Measurements from ENCODE around the gene ERCC2.
A peak's percentile ranks its signal among the peaks of the same experiment; 100 is the strongest.

Gene ERCC2

GRCh38 chr19:45307361-45307760, 63.0 kb downstream of the ERCC2 start:
- Mint-ChIP-seq H3K4me1 (no peaks in the 10 kb centered on the region), H3K9me3 (no peaks in the 10 kb centered on the region), H3K27me3 (no peaks in the 10 kb centered on the region), H3K4me3 (no peak overlapping the region), H3K36me3 (no peaks in the 10 kb centered on the region), H3K27ac (no peak overlapping the region)

GRCh38 chr19:45306518-45307027, 63.8 kb downstream of the ERCC2 start:
- Mint-ChIP-seq H3K4me3 (no peak overlapping the region), H3K27me3 (no peaks in the 10 kb centered on the region), H3K36me3 (peaks cover 3% of the 10 kb centered on the region), H3K4me1 (no peaks in the 10 kb centered on the region), H3K27ac (peak overlapping the region; percentile 35), H3K9me3 (no peaks in the 10 kb centered on the region)

- no peaks in the 10 kb centered on the region for H3K9me3 Mint-ChIP-seq
- H3K36me3 Mint-ChIP-seq, result peaks cover 3% of the 10 kb centered on the region
- H3K4me3 Mint-ChIP-seq, result no peak overlapping the region
- no peaks in the 10 kb centered on the region for H3K27me3 Mint-ChIP-seq
- no peaks in the 10 kb centered on the region for H3K4me1 Mint-ChIP-seq
- H3K27ac Mint-ChIP-seq, result no peak overlapping the region
Observed at GRCh38 chr19:45306040-45306439, 64.3 kb downstream of the ERCC2 start.

- no peaks in the 10 kb centered on the region for H3K9me3 Mint-ChIP-seq
- no peaks in the 10 kb centered on the region for H3K27me3 Mint-ChIP-seq
- H3K27ac Mint-ChIP-seq, result no peak overlapping the region
- H3K4me3 Mint-ChIP-seq, result no peak overlapping the region
- no peaks in the 10 kb centered on the region for H3K4me1 Mint-ChIP-seq
- peaks cover 3% of the 10 kb centered on the region for H3K36me3 Mint-ChIP-seq
Observed at GRCh38 chr19:45305421-45305820, 65.0 kb downstream of the ERCC2 start.

- H3K27ac Mint-ChIP-seq, result no peak overlapping the region
- H3K36me3 Mint-ChIP-seq, result peaks cover 4% of the 10 kb centered on the region
- no peak overlapping the region for H3K4me3 Mint-ChIP-seq
- no peaks in the 10 kb centered on the region for H3K27me3 Mint-ChIP-seq
- no peaks in the 10 kb centered on the region for H3K9me3 Mint-ChIP-seq
- no peaks in the 10 kb centered on the region for H3K4me1 Mint-ChIP-seq
Observed at GRCh38 chr19:45305007-45305406, 65.4 kb downstream of the ERCC2 start.

GRCh38 chr19:45304141-45304926, 66.0 kb downstream of the ERCC2 start:
- Mint-ChIP-seq H3K4me1 (no peaks in the 10 kb centered on the region), H3K4me3 (no peak overlapping the region), H3K27me3 (no peaks in the 10 kb centered on the region), H3K36me3 (peaks cover 6% of the 10 kb centered on the region), H3K9me3 (no peaks in the 10 kb centered on the region), H3K27ac (no peak overlapping the region)

- no peak overlapping the region for H3K27ac Mint-ChIP-seq
- no peak overlapping the region for H3K4me3 Mint-ChIP-seq
- H3K27me3 Mint-ChIP-seq, result no peaks in the 10 kb centered on the region
- peaks cover 7% of the 10 kb centered on the region for H3K36me3 Mint-ChIP-seq
- H3K4me1 Mint-ChIP-seq, result no peaks in the 10 kb centered on the region
- H3K9me3 Mint-ChIP-seq, result no peaks in the 10 kb centered on the region
Observed at GRCh38 chr19:45303269-45304060, 66.9 kb downstream of the ERCC2 start.

GRCh38 chr19:45302416-45302815, 68.0 kb downstream of the ERCC2 start:
- Mint-ChIP-seq H3K4me3 (no peak overlapping the region), H3K9me3 (no peaks in the 10 kb centered on the region), H3K27me3 (no peaks in the 10 kb centered on the region), H3K36me3 (peaks cover 7% of the 10 kb centered on the region), H3K4me1 (no peaks in the 10 kb centered on the region), H3K27ac (no peak overlapping the region)
